PC-9 (cell line): ENCODE data around the gene EPHA2. TPM values are rescaled to one million over a fixed set of nuclear protein-coding genes. Genes with fewer than 3 reads are reported as not detected.

Source experiments
- BruUV-seq: library from RNA; stranded (reverse); fragments of 400-500 nt; replicated peaks from 2 replicates; lab custom pipeline; 2021; lab: Mats Ljungman, UMichigan
- CTCF ChIA-PET: fragments of 300-600 bp; sonication (Branson Sonifier 250); formaldehyde crosslinking; loops from one replicate; lab custom pipeline; 2022; ENCODE audit warnings: antibody characterized with exemption; lab: Charles Lee
- POLR2A ChIA-PET: fragments of 300-600 bp; sonication (Branson Sonifier 250); formaldehyde crosslinking; loops from one replicate; lab custom pipeline; 2022; ENCODE audit warnings: antibody characterized with exemption; ENCODE audit not compliant: unreplicated experiment; lab: Charles Lee
- DNase-seq, 2 experiments: peaks; one replicate each; pipeline versions ENCODE4 v3.0.0 to v3.0.0-alpha.2; 2015 to 2022; ENCODE audit warnings: mixed read lengths in 1 of 2
- H2AFZ ChIP-seq: fragments of 200-600 bp; sonication (generic); 2 replicates; pipeline ENCODE4 v1.8.1; 2017; ENCODE audit warnings: antibody characterized with exemption
- H3F3A ChIP-seq: fragments of 200-600 bp; sonication (generic); 2 replicates; pipeline ENCODE4 v1.8.1; 2017; ENCODE audit warnings: antibody characterized with exemption, mild to moderate bottlenecking, low read depth; ENCODE audit not compliant: insufficient read depth
- H3K27ac ChIP-seq: fragments of 200-600 bp; sonication (generic); 2 replicates; pipeline ENCODE4 v1.6.1; 2016; ENCODE audit warnings: mixed run types
- H3K27me3 ChIP-seq: fragments of 200-600 bp; sonication (generic); 2 replicates; pipeline ENCODE4 v1.6.1; 2016; ENCODE audit warnings: low read depth, mixed run types; ENCODE audit not compliant: insufficient read depth
- H3K36me3 ChIP-seq: fragments of 200-600 bp; sonication (generic); 2 replicates; pipeline ENCODE4 v1.6.1; 2016; ENCODE audit warnings: low read depth, mixed run types
- H3K4me1 ChIP-seq: fragments of 200-600 bp; sonication (generic); replicated peaks from 2 replicates; pipeline ENCODE4 v1.6.1; 2016; ENCODE audit warnings: mixed run types; ENCODE audit not compliant: insufficient read depth
- H3K4me2 ChIP-seq: fragments of 200-600 bp; sonication (generic); 2 replicates; pipeline ENCODE4 v1.6.1; 2017; ENCODE audit warnings: mixed run types
- H3K4me3 ChIP-seq: fragments of 200-600 bp; sonication (generic); 2 replicates; pipeline ENCODE4 v1.6.1; 2016; ENCODE audit warnings: mixed run types
- H3K79me2 ChIP-seq: fragments of 200-600 bp; sonication (generic); 2 replicates; pipeline ENCODE4 v1.6.1; 2017; ENCODE audit warnings: low read depth, mixed run types
- H3K9me2 ChIP-seq: fragments of 200-600 bp; sonication (generic); 2 replicates; pipeline ENCODE4 v1.8.1; 2017; ENCODE audit warnings: mild to moderate bottlenecking; ENCODE audit not compliant: insufficient read depth
- H3K9me3 ChIP-seq: fragments of 200-600 bp; sonication (generic); 2 replicates; pipeline ENCODE4 v1.8.1; 2016; ENCODE audit warnings: low read depth; ENCODE audit not compliant: insufficient read depth
- H4K20me1 ChIP-seq: fragments of 200-600 bp; sonication (generic); 2 replicates; pipeline ENCODE4 v1.8.1; 2017; ENCODE audit not compliant: insufficient read depth
- EZH2 ChIP-seq: fragments of 200-600 bp; sonication (generic); IDR thresholded peaks from 2 replicates; pipeline ENCODE4 v1.8.0; 2017; ENCODE audit warnings: antibody characterized with exemption, low read depth
- intact Hi-C: fragments of 100-400 bp; cut with micrococcal nuclease; formaldehyde crosslinking; loops from one replicate; pipeline ENCODE4 v1.10.0; 2022; ENCODE audit not compliant: unreplicated experiment
- total RNA-seq: library from RNA; stranded (reverse); gene quantifications from 2 replicates; pipeline ENCODE4 v1.2.3, GENCODE V29; 2021
- TF ChIP-seq, protein P1 (sequence below): fragments of 200-600 bp; sonication (generic); conservative IDR thresholded peaks from 2 replicates; pipeline ENCODE4 v1.6.1; 2017; ENCODE audit warnings: mixed run types, antibody characterized with exemption, mild to moderate bottlenecking, moderate library complexity

The EPHA2 gene
- total RNA-seq, 1 experiment from 2014 or later, result 48.3 TPM

DNA sequence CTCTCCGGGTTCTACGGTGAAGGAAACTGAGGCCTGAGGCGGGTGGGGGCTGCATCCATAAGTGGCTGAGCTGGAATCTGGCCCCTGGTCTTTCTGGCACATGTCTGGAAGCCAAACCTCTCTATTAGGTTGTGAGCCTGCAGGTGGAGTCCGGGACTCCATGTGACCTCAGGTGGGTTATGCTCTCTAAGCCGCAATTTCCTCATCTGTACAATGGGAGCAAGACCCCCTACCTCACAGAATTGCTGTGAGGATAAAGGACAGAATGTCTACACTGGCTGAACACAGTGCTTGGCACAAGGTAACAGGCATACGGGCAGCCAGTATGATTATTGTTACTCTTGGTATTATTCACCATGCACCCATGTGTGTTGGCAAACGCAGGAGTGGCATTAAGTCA is 6.7 kb downstream of the EPHA2 start:
- intact Hi-C loops, result loop anchor here (5.0 to 10.0 kb wide), 3 partner anchors 354 to 624 kb away; partner anchors contain the start of genes CASP9, DNAJC16 and PLEKHM2
- peaks cover 77% of the 10 kb centered on the region for H3K4me1 ChIP-seq
- H3K27ac ChIP-seq, result peak overlapping the region; percentile 60
- CTCF ChIA-PET, result no interaction called here
- peaks cover 48% of the 10 kb centered on the region for H4K20me1 ChIP-seq
- H3K79me2 ChIP-seq, result peaks cover 97% of the 10 kb centered on the region
- no peaks in the 10 kb centered on the region for H3K9me2 ChIP-seq
- no peak overlapping the region for H2AFZ ChIP-seq
- peak overlapping the region; percentile 86 for H3K4me3 ChIP-seq
- peaks cover 88% of the 10 kb centered on the region for H3F3A ChIP-seq
- peak overlapping the region; percentile 96 for H3K4me2 ChIP-seq
- no peaks in the 10 kb centered on the region for H3K27me3 ChIP-seq
- H3K9me3 ChIP-seq, result no peaks in the 10 kb centered on the region
- peaks cover 56% of the 10 kb centered on the region for H3K36me3 ChIP-seq
- BruUV-seq, result no TSS peak
- POLR2A ChIA-PET, result no interaction called here
- DNase-seq, result no peak
- TF ChIP-seq, protein P1, sequence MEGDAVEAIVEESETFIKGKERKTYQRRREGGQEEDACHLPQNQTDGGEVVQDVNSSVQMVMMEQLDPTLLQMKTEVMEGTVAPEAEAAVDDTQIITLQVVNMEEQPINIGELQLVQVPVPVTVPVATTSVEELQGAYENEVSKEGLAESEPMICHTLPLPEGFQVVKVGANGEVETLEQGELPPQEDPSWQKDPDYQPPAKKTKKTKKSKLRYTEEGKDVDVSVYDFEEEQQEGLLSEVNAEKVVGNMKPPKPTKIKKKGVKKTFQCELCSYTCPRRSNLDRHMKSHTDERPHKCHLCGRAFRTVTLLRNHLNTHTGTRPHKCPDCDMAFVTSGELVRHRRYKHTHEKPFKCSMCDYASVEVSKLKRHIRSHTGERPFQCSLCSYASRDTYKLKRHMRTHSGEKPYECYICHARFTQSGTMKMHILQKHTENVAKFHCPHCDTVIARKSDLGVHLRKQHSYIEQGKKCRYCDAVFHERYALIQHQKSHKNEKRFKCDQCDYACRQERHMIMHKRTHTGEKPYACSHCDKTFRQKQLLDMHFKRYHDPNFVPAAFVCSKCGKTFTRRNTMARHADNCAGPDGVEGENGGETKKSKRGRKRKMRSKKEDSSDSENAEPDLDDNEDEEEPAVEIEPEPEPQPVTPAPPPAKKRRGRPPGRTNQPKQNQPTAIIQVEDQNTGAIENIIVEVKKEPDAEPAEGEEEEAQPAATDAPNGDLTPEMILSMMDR, result no peak
- no peak for TF ChIP-seq EZH2

GRCh38 chr1:16148329-16149092 is 7.4 kb downstream of the EPHA2 start:
- Histone ChIP-seq H3F3A (peaks cover 85% of the 10 kb centered on the region), H3K79me2 (peaks cover 91% of the 10 kb centered on the region), H4K20me1 (peaks cover 47% of the 10 kb centered on the region), H3K27me3 (no peaks in the 10 kb centered on the region), H3K4me2 (peak overlapping the region; percentile 96), H2AFZ (no peak overlapping the region), H3K36me3 (peaks cover 52% of the 10 kb centered on the region), H3K27ac (peak overlapping the region; percentile 92), H3K4me3 (peak overlapping the region; percentile 86), H3K9me3 (no peaks in the 10 kb centered on the region), H3K4me1 (peaks cover 81% of the 10 kb centered on the region), H3K9me2 (no peaks in the 10 kb centered on the region)
- ChIA-PET CTCF (interaction anchor here (0.5 to 0.6 kb wide), 2 partner anchors 43 to 75 kb away, joined by 3 to 4 read pairs; no protein-coding TSS in a partner anchor), POLR2A (interaction anchor here (0.5 kb wide), 1 partner anchor 69 kb away, joined by 10 read pairs; no protein-coding TSS in a partner anchor)
- DNase-seq, result no peak
- no TSS peak for BruUV-seq
- intact Hi-C loops, result loop anchor here (5.0 to 10.0 kb wide), 3 partner anchors 354 to 624 kb away; partner anchors contain the start of genes CASP9, DNAJC16 and PLEKHM2
- TF ChIP-seq EZH2, result no peak
- TF ChIP-seq, protein P1, result no peak

GRCh38 chr1:16147156-16147926 is 8.5 kb downstream of the EPHA2 start:
- BruUV-seq, result no TSS peak
- Histone ChIP-seq H3K4me2 (peak overlapping the region; percentile 96), H3K36me3 (peaks cover 44% of the 10 kb centered on the region), H3K27me3 (no peaks in the 10 kb centered on the region), H4K20me1 (peaks cover 38% of the 10 kb centered on the region), H3K9me3 (no peaks in the 10 kb centered on the region), H3K27ac (peak overlapping the region; percentile 92), H3K9me2 (no peaks in the 10 kb centered on the region), H2AFZ (no peak overlapping the region), H3K79me2 (peaks cover 89% of the 10 kb centered on the region), H3F3A (peaks cover 84% of the 10 kb centered on the region), H3K4me1 (peaks cover 92% of the 10 kb centered on the region), H3K4me3 (peak overlapping the region; percentile 86)
- TF ChIP-seq, protein P1, result no peak
- TF ChIP-seq EZH2, result no peak
- POLR2A ChIA-PET, result no interaction called here
- intact Hi-C loops, result loop anchor here (5.0 to 10.0 kb wide), 3 partner anchors 353 to 623 kb away; partner anchors contain the start of genes CASP9, DNAJC16 and PLEKHM2
- CTCF ChIA-PET, result interaction anchor here (0.6 kb wide), 2 partner anchors 25 to 73 kb away, joined by 3 to 4 read pairs; no protein-coding TSS in a partner anchor
- no peak for DNase-seq
